ENCODE measurements around the gene RBM4B.
A peak's percentile ranks its signal among the peaks of the same experiment; 100 is the strongest.

RBM4B gene

GRCh38 chr11:66616379-66617154, 61.1 kb downstream of the RBM4B start, which contains the start of gene RBM14:
Gene RBM14 (plus strand): TSS chr11:66616630. CDS start chr11:66616721, 91 bp downstream.
- peak; percentile 99 for DNase-seq (ENCODE audit: low spot score)
- TF ChIP-seq CTCF (IDR thresholded peaks at IDR 0.05; ENCODE audit: extremely low read depth, missing control alignments) = no peak
